Esophagus squamous epithelium (tissue), 4 donors: Measurements from ENCODE around the gene UBE2V1.
"Not testable (repeated sequence)": the region's sequence is repeated elsewhere in the genome, so short reads cannot be mapped to it uniquely, and the experiment has no call there.

Source experiments
- POLR2A ChIP-seq, 4 donors: fragments of 450-650 bp; IDR thresholded peaks; one replicate each; pipeline ENCODE4 v1.6.1; 2017; ENCODE audit warnings: antibody characterized with exemption in 4 of 4, mild to moderate bottlenecking in 4 of 4, moderate library complexity in 3 of 4
- TF ChIP-seq, protein P1 (sequence below), 6 experiments: fragments of 450-650 bp in 4 of 6; fragments of 200-600 bp in 2 of 6; sonication (generic) in 2 of 6; IDR thresholded peaks; one replicate each; pipeline ENCODE4 v1.5.1; 2016 to 2019; ENCODE audit warnings: antibody characterized with exemption in 6 of 6, mild to moderate bottlenecking in 4 of 6, moderate library complexity in 4 of 6

DNA sequence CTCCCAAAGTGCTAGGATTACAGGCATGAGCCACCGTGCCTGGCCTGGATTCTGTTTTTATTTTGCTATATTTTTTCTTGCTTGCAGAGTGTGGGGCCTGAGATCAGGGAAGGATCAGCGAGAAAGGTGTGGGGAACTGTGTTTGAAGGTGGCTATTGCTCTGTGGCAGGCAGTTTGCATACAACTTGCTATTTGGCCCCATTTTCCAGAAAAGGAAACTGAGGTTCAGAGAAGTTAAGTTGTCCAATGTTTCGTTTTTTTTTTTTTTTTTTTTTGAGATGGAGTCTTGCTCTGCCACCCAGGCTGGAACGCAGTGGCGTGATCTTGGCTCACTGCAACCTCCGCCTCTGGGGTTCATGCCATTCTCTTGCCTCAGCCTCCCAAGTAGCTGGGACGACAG lies 48.5 kb upstream of the UBE2V1 start:
- TF ChIP-seq, protein P1, sequence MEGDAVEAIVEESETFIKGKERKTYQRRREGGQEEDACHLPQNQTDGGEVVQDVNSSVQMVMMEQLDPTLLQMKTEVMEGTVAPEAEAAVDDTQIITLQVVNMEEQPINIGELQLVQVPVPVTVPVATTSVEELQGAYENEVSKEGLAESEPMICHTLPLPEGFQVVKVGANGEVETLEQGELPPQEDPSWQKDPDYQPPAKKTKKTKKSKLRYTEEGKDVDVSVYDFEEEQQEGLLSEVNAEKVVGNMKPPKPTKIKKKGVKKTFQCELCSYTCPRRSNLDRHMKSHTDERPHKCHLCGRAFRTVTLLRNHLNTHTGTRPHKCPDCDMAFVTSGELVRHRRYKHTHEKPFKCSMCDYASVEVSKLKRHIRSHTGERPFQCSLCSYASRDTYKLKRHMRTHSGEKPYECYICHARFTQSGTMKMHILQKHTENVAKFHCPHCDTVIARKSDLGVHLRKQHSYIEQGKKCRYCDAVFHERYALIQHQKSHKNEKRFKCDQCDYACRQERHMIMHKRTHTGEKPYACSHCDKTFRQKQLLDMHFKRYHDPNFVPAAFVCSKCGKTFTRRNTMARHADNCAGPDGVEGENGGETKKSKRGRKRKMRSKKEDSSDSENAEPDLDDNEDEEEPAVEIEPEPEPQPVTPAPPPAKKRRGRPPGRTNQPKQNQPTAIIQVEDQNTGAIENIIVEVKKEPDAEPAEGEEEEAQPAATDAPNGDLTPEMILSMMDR (IDR thresholded peaks at IDR 0.05), result not testable (repeated sequence)
- TF ChIP-seq POLR2A (IDR thresholded peaks at IDR 0.05), result not testable (repeated sequence)
